ENCODE data around the gene PRDM13. TPM values are rescaled to one million over a fixed set of nuclear protein-coding genes. Genes with fewer than 3 reads are reported as not detected.

PRDM13 gene
- not detected for total RNA-seq

- no peak for DNase-seq (ENCODE audit: low spot score)
- TF ChIP-seq, protein P1, sequence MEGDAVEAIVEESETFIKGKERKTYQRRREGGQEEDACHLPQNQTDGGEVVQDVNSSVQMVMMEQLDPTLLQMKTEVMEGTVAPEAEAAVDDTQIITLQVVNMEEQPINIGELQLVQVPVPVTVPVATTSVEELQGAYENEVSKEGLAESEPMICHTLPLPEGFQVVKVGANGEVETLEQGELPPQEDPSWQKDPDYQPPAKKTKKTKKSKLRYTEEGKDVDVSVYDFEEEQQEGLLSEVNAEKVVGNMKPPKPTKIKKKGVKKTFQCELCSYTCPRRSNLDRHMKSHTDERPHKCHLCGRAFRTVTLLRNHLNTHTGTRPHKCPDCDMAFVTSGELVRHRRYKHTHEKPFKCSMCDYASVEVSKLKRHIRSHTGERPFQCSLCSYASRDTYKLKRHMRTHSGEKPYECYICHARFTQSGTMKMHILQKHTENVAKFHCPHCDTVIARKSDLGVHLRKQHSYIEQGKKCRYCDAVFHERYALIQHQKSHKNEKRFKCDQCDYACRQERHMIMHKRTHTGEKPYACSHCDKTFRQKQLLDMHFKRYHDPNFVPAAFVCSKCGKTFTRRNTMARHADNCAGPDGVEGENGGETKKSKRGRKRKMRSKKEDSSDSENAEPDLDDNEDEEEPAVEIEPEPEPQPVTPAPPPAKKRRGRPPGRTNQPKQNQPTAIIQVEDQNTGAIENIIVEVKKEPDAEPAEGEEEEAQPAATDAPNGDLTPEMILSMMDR (IDR thresholded peaks at IDR 0.05) = no peak
- no peak for ATAC-seq (ENCODE audit: low FRiP score)
Observed at GRCh38 chr6:99606656-99607415, at the start of gene PRDM13. PRDM13 (plus strand) TSS chr6:99606833; CDS start chr6:99607035, 202 bp downstream.

- ATAC-seq (ENCODE audit: low FRiP score) = no peak
- TF ChIP-seq, protein P1 (IDR thresholded peaks at IDR 0.05) = no peak
- DNase-seq (ENCODE audit: low spot score) = no peak
Observed at GRCh38 chr6:99559057-99559456, 47.6 kb upstream of the PRDM13 start.

DNA sequence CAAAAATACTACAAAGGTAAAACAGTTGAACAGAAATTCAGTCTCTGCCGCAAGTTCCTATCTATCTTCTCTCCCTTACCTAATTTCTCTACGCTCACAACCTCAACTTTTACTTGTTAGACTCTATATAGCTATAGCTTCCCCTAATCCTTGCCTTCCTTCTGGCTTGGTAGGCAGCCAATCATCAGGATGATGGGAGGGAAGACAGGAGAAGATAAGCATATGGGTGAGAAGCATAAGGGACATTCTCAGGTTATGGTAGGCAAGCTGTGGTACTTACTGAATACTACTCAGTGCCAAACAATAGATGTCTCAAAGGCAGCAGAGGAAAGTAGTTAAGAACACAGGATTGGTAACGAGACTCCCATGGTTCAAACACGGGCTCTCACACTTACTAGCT lies 46.0 kb upstream of the PRDM13 start:
- TF ChIP-seq, protein P1 (IDR thresholded peaks at IDR 0.05) = no peak
- ATAC-seq (ENCODE audit: low FRiP score) (no peak), DNase-seq (ENCODE audit: low spot score) (no peak)

DNA sequence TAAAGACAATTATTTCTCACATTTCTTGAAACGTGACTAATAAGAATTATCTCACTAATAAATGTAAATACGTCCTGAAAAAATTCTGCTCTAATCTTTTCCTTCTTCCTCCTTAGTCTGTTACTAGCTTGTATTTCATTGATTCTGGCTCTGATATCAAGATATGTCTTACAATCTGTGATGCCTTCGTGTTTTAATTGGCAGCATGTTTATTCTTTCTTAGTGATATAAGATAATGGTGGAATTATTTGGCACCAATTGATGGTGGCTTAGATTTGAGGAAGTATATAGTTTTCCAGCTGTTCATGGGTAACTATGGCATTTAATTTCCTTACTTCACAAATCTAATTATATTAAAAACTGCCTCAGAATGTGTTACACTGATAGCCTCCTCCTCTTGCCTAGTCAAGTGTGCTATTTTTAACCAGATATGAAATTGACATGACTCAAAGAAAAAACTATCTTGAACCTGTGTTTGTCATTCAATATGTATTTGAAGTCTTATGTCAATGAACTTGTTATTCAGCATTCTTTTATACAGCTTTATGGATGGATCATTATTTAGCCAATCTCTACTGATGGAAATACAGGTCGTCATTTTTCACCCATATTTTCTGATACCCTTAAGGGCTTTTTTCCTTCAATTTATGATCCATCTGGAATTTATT lies 43.4 kb upstream of the PRDM13 start:
- TF ChIP-seq, protein P1 (IDR thresholded peaks at IDR 0.05) = no peak
- ATAC-seq (ENCODE audit: low FRiP score) (no peak), DNase-seq (ENCODE audit: low spot score) (no peak)

DNA sequence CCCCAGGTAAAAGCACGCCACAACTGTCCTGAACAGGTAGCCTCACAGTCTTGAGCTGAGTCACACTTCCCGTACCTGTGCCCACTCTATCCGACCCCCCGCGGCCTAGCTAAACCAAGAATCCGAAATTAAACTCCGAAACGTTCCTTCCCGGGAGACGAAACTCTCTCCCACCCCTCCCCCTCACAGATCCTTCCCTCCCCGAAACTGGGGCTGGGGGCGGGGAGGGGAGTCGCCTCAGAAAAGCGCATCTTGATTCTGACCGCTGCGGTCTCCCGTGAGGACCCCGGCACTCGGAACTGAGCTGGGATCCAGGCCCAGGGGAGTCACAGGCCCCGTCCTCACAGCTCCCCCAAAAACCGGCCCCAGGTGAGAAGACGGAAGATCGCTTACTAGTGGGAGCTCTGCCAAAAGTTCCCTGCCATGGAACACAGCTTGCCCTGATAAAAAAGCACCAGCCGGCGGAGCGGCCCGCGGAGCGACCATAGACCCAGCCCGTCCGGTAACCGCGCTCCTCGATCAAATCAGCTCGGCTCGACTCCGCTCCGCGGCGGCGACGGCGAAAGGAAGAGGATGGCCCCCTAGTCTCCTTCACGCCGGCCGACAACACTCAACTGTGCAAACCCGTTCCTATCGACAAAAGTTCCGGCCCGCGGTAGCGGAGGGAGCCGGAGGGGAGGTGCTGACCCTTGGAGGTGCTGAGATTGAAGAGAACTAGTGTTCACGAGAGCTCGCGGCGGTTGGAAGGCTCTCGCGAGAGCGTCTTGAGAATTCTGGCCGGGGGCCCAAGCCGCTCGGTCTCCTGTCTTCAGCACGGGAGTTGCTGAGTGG lies 38.3 kb upstream of the PRDM13 start, which contains the start of gene CCNC:
Gene CCNC (minus strand): TSS at position 558 of the 831 bp plus-strand sequence. CDS start 133 bp downstream, at position 425.
- TF ChIP-seq, protein P1 (IDR thresholded peaks at IDR 0.05) = no peak
- peak; percentile 99 for ATAC-seq (ENCODE audit: low FRiP score)
- DNase-seq (ENCODE audit: low spot score) = peak; percentile 67

- DNase-seq (ENCODE audit: low spot score) (no peak), ATAC-seq (ENCODE audit: low FRiP score) (no peak)
- TF ChIP-seq, protein P1 (IDR thresholded peaks at IDR 0.05) = no peak
Observed at GRCh38 chr6:99573980-99574617, 32.5 kb upstream of the PRDM13 start.

All from omental fat pad (tissue), 4 donors.